Endodermal cell (in vitro differentiated cells): ENCODE results near the gene MED16. TPM values are rescaled to one million over a fixed set of nuclear protein-coding genes. Genes with fewer than 3 reads are reported as not detected.

ENCODE experiments used
- DNase-seq: peaks from one replicate; pipeline ENCODE4 v3.0.0-alpha.2; 2017
- H3K27ac ChIP-seq: 2 replicates; pipeline ENCODE4 v1.5.1; 2013; ENCODE audit warnings: mild to moderate bottlenecking, low read depth, low read length, moderate library complexity
- H3K27me3 ChIP-seq: 2 replicates; pipeline ENCODE4 v1.6.1; 2013; ENCODE audit warnings: mild to moderate bottlenecking, low read length, moderate library complexity; ENCODE audit not compliant: insufficient read depth, control insufficient read depth, poor library complexity, severe bottlenecking
- H3K36me3 ChIP-seq: 2 replicates; pipeline ENCODE4 v1.7.0; 2013; ENCODE audit warnings: mild to moderate bottlenecking, low read length, moderate library complexity; ENCODE audit not compliant: control insufficient read depth, insufficient read depth
- H3K4me1 ChIP-seq: one replicate; pipeline ENCODE4 v1.7.0; 2013; ENCODE audit warnings: low read length; ENCODE audit not compliant: control insufficient read depth, insufficient read depth
- H3K4me3 ChIP-seq: 2 replicates; pipeline ENCODE4 v1.5.1; 2013; ENCODE audit warnings: mild to moderate bottlenecking, low read length, moderate library complexity
- H3K9ac ChIP-seq: 2 replicates; pipeline ENCODE4 v1.6.1; 2013; ENCODE audit warnings: mild to moderate bottlenecking, low read length, moderate library complexity; ENCODE audit not compliant: poor library complexity, severe bottlenecking; ENCODE audit errors: extremely low read depth
- H3K9me3 ChIP-seq: 2 replicates; pipeline ENCODE4 v1.6.1; 2013; ENCODE audit warnings: mild to moderate bottlenecking, low read length, moderate library complexity; ENCODE audit not compliant: control insufficient read depth
- H3K27ac Mint-ChIP-seq: 2 replicates; pipeline ENCODE4 v1.8.0; 2020; ENCODE audit warnings: mixed read lengths
- H3K27me3 Mint-ChIP-seq: 2 replicates; pipeline ENCODE4 v1.8.0; 2021; ENCODE audit warnings: mild to moderate bottlenecking, mixed read lengths; ENCODE audit not compliant: insufficient read depth
- H3K36me3 Mint-ChIP-seq: 2 replicates; pipeline ENCODE4 v1.8.0; 2020; ENCODE audit warnings: low read depth, mixed read lengths
- H3K4me1 Mint-ChIP-seq: 2 replicates; pipeline ENCODE4 v1.8.0; 2020; ENCODE audit warnings: mixed read lengths
- H3K4me3 Mint-ChIP-seq: 2 replicates; pipeline ENCODE4 v1.8.0; 2020; ENCODE audit warnings: mild to moderate bottlenecking, moderate library complexity, mixed read lengths
- H3K9me3 Mint-ChIP-seq: 2 replicates; pipeline ENCODE4 v1.8.0; 2020; ENCODE audit warnings: mild to moderate bottlenecking, mixed read lengths
- CTCF ChIP-seq: fragments of 200-600 bp; sonication (generic); conservative IDR thresholded peaks from 2 replicates; pipeline ENCODE4 v1.5.0; 2021; ENCODE audit warnings: antibody characterized with exemption, mild to moderate bottlenecking
- WGBS, 2 experiments: methylation state at CpG; one replicate each; pipeline versions ENCODE4 v1.1.5 to v1.1.7; 2013; ENCODE audit warnings: missing lambda C conversion rate in 2 of 2, mixed read lengths in 1 of 2; ENCODE audit not compliant: insufficient coverage in 1 of 2, insufficient read length in 1 of 2; 5-methylcytosine and 5-hydroxymethylcytosine counted together
- total RNA-seq, 2 donors: library from RNA; stranded (reverse); fragmentation: NEBNext Ultra II Directional in 1 of 2; extraction: Animal tissue kit (Norgen Biotek cat#: 25700) in 1 of 2; gene quantifications; 2 replicates in 1 of 2; 3 replicates in 1 of 2; pipeline ENCODE4 v1.2.1, GENCODE V29; 2021

The MED16 gene
- total RNA-seq, 2 donors from 2014 or later: 75.8 to 92.4 TPM

DNA sequence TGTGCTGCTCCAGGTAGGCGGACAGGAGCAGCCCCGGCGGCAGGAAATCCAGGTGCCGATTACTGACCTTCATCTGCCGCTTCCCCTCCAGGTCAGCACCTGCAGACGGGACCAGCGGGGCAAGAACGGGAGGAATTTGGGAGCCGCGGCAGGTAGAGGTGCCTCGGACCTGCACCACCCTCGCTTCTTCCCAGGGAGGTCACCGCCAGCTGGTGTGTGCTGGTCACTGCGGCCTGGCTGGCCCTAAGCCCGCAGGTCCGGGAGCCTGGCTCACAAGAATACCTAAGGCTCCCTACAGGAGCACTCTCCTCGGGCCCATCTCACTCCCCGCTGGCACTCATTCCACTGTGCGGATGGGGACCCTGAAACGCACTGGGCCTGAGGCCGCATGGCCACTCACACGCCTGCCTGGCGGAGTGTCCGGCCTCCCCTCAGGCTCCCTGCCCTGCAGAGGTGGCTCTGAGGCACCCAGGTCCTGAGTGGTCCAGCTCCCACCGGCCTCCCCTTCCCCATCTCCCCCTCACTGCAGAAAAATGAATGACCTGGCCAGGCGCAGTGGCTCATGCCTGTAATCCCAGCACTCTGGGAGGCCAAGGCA, 4.6 kb upstream of the MED16 start:
- Mint-ChIP-seq H3K4me3 (no peak overlapping the region), H3K27ac (peak overlapping the region; percentile 35), H3K27me3 (no peaks in the 10 kb centered on the region), H3K9me3 (no peaks in the 10 kb centered on the region), H3K36me3 (peaks cover 21% of the 10 kb centered on the region), H3K4me1 (peaks cover 2% of the 10 kb centered on the region)
- H3K9ac ChIP-seq: no peak overlapping the region
- TF ChIP-seq CTCF: peak; percentile 59
- DNase-seq: peak; percentile 85
- H3K36me3 ChIP-seq: peaks cover 15% of the 10 kb centered on the region
- H3K4me3 ChIP-seq: no peak overlapping the region
- H3K4me1 ChIP-seq: no peaks in the 10 kb centered on the region
- no peak overlapping the region for H3K27ac ChIP-seq
- WGBS, 2 experiments: 89 to 95% methylated on average over 10 to 26 of the region's 26 CpGs
- no peaks in the 10 kb centered on the region for H3K27me3 ChIP-seq
- no peaks in the 10 kb centered on the region for H3K9me3 ChIP-seq

- Mint-ChIP-seq H3K27me3 (no peaks in the 10 kb centered on the region), H3K4me3 (no peak overlapping the region), H3K4me1 (peaks cover 2% of the 10 kb centered on the region), H3K27ac (no peak overlapping the region), H3K36me3 (peaks cover 19% of the 10 kb centered on the region), H3K9me3 (no peaks in the 10 kb centered on the region)
- 89 to 100% methylated on average over 3 to 11 of the region's 11 CpGs for WGBS, 2 experiments
- Histone ChIP-seq H3K36me3 (peaks cover 10% of the 10 kb centered on the region), H3K27ac (no peak overlapping the region), H3K4me1 (no peaks in the 10 kb centered on the region), H3K9me3 (no peaks in the 10 kb centered on the region), H3K9ac (no peak overlapping the region), H3K27me3 (no peaks in the 10 kb centered on the region), H3K4me3 (no peak overlapping the region)
- DNase-seq: no peak
- TF ChIP-seq CTCF: no peak
Observed at GRCh38 chr19:896999-897398, 4.0 kb upstream of the MED16 start.

GRCh38 chr19:896434-896833, 3.4 kb upstream of the MED16 start:
- no peaks in the 10 kb centered on the region for H3K9me3 ChIP-seq
- 93 to 100% methylated on average over 1 to 10 of the region's 10 CpGs for WGBS, 2 experiments
- Mint-ChIP-seq H3K4me3 (no peak overlapping the region), H3K9me3 (no peaks in the 10 kb centered on the region), H3K27me3 (no peaks in the 10 kb centered on the region), H3K27ac (no peak overlapping the region), H3K36me3 (peaks cover 17% of the 10 kb centered on the region), H3K4me1 (peaks cover 2% of the 10 kb centered on the region)
- no peak overlapping the region for H3K9ac ChIP-seq
- no peak overlapping the region for H3K4me3 ChIP-seq
- TF ChIP-seq CTCF: no peak
- H3K36me3 ChIP-seq: peaks cover 8% of the 10 kb centered on the region
- no peaks in the 10 kb centered on the region for H3K4me1 ChIP-seq
- no peak overlapping the region for H3K27ac ChIP-seq
- H3K27me3 ChIP-seq: no peaks in the 10 kb centered on the region
- DNase-seq: no peak
